SK-N-SH (cell line): ENCODE results near the gene FRMD1.

Experiments
- EP300 ChIP-seq, 2 experiments: IDR thresholded peaks; 2 replicates each; pipeline versions ENCODE4 v1.4.0 to v1.6.1; 2012; ENCODE audit warnings: borderline replicate concordance in 1 of 2, low read depth in 1 of 2, low read length in 1 of 2
- NFIC ChIP-seq: IDR thresholded peaks from 2 replicates; pipeline ENCODE4 v1.4.0; 2012; ENCODE audit warnings: borderline replicate concordance
- RAD21 ChIP-seq: IDR thresholded peaks from 2 replicates; pipeline ENCODE4 v1.6.1; 2012; ENCODE audit warnings: mild to moderate bottlenecking, low read length
- SMC3 ChIP-seq: IDR thresholded peaks from 2 replicates; pipeline ENCODE4 v1.6.1; 2012; ENCODE audit warnings: low read depth, low read length, improper control_type of control experiment
- USF2 ChIP-seq: fragments of 150-350 bp; IDR thresholded peaks from 2 replicates; pipeline ENCODE4 v1.6.1; 2017; ENCODE audit warnings: antibody characterized with exemption, low read length, low read depth, borderline replicate concordance
- YY1 ChIP-seq: IDR thresholded peaks from 2 replicates; pipeline ENCODE4 v1.4.0; 2012; ENCODE audit warnings: low read depth, mild to moderate bottlenecking
- TF ChIP-seq, protein P1 (sequence below): fragments of 200-600 bp; sonication (generic); IDR thresholded peaks from 2 replicates; pipeline ENCODE4 v1.6.1; 2017; ENCODE audit warnings: antibody characterized with exemption, mild to moderate bottlenecking, moderate library complexity
- TF ChIP-seq, protein P2 (sequence below): IDR thresholded peaks from 2 replicates; pipeline ENCODE4; 2012

DNA sequence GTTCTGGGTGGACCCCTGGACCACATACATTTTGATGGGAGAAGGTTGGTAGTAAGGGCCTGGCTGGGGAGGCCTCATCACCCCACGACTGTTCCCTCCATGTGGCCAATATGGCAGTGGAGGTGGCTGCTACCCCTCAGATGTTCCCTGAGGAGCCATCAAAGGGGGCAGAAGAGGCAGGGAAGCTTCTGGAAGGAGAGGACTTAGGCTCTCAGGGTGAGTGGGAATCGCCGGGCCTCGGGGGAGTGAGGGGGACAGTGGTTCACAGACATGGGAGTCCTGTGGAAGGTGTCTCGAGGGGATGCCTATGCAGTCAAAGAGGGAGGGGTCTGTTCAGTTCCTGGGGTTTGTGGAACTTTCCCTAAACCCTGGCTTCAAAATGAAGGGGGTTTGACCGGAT is 32.9 kb upstream of the FRMD1 start:
- TF ChIP-seq NFIC, result no peak
- TF ChIP-seq, protein P1, sequence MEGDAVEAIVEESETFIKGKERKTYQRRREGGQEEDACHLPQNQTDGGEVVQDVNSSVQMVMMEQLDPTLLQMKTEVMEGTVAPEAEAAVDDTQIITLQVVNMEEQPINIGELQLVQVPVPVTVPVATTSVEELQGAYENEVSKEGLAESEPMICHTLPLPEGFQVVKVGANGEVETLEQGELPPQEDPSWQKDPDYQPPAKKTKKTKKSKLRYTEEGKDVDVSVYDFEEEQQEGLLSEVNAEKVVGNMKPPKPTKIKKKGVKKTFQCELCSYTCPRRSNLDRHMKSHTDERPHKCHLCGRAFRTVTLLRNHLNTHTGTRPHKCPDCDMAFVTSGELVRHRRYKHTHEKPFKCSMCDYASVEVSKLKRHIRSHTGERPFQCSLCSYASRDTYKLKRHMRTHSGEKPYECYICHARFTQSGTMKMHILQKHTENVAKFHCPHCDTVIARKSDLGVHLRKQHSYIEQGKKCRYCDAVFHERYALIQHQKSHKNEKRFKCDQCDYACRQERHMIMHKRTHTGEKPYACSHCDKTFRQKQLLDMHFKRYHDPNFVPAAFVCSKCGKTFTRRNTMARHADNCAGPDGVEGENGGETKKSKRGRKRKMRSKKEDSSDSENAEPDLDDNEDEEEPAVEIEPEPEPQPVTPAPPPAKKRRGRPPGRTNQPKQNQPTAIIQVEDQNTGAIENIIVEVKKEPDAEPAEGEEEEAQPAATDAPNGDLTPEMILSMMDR, result no peak
- TF ChIP-seq USF2, result no peak
- TF ChIP-seq EP300 (IDR thresholded peaks at IDR 0.05; ENCODE audit: borderline replicate concordance in 1 of 2, low read depth in 1 of 2, low read length in 1 of 2), result no peak
- TF ChIP-seq YY1, result no peak
- TF ChIP-seq, protein P2, sequence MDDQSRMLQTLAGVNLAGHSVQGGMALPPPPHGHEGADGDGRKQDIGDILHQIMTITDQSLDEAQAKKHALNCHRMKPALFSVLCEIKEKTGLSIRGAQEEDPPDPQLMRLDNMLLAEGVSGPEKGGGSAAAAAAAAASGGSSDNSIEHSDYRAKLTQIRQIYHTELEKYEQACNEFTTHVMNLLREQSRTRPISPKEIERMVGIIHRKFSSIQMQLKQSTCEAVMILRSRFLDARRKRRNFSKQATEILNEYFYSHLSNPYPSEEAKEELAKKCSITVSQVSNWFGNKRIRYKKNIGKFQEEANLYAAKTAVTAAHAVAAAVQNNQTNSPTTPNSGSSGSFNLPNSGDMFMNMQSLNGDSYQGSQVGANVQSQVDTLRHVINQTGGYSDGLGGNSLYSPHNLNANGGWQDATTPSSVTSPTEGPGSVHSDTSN, result no peak
- TF ChIP-seq RAD21, result no peak
- no peak for TF ChIP-seq SMC3
